Osteocyte (in vitro differentiated cells): ENCODE results near the gene IL12RB1. TPM values are rescaled to one million over a fixed set of nuclear protein-coding genes. Genes with fewer than 3 reads are reported as not detected.
A peak's percentile ranks its signal among the peaks of the same experiment; 100 is the strongest.

Experiments
- DNase-seq: peaks from one replicate; pipeline ENCODE4 v3.0.0; 2021; ENCODE audit warnings: mixed read lengths; ENCODE audit not compliant: unreplicated experiment; ENCODE audit errors: extremely low spot score
- H3K27ac Mint-ChIP-seq: one replicate; pipeline ENCODE4 v1.8.0; 2021; ENCODE audit warnings: mild to moderate bottlenecking, mixed read lengths; ENCODE audit not compliant: unreplicated experiment
- H3K27me3 Mint-ChIP-seq: one replicate; pipeline ENCODE4 v1.8.0; 2021; ENCODE audit warnings: mixed read lengths; ENCODE audit not compliant: unreplicated experiment
- H3K36me3 Mint-ChIP-seq: one replicate; pipeline ENCODE4 v1.8.0; 2021; ENCODE audit warnings: mixed read lengths; ENCODE audit not compliant: unreplicated experiment
- H3K4me1 Mint-ChIP-seq: one replicate; pipeline ENCODE4 v1.8.0; 2021; ENCODE audit warnings: mixed read lengths; ENCODE audit not compliant: unreplicated experiment
- H3K4me3 Mint-ChIP-seq: one replicate; pipeline ENCODE4 v1.8.0; 2021; ENCODE audit warnings: mild to moderate bottlenecking, moderate library complexity, mixed read lengths; ENCODE audit not compliant: unreplicated experiment
- H3K9me3 Mint-ChIP-seq: one replicate; pipeline ENCODE4 v1.8.0; 2021; ENCODE audit warnings: mixed read lengths; ENCODE audit not compliant: unreplicated experiment
- total RNA-seq: library from RNA; stranded (reverse); gene quantifications from 2 replicates; pipeline ENCODE4 v1.2.1, GENCODE V29; 2021
- TF ChIP-seq, protein P1 (sequence below): fragments of 200-600 bp; sonication (generic); IDR thresholded peaks from 2 replicates; pipeline ENCODE4 v1.5.0; 2021; ENCODE audit warnings: antibody characterized with exemption, mild to moderate bottlenecking, moderate library complexity

The IL12RB1 gene
- total RNA-seq, 1 donor from 2014 or later = 0.51 TPM

DNA sequence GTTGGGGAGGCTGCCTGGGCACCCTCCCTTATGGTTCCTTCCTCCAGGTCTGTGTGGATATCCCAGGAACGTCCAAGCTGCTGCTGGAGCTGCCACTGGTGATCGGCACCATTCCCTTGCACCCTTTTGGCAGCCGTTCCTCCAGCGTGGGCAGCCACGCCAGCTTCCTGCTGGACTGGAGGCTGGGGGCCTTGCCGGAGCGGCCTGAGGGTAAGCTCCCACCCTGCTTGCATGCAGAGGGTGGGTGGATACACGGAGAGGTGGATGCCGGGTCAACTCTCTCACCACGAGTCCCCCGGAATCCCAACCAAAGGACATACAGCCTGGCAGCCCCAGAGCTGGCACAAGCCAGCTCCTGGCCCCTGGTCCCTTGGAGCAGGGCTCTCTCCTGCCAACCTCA lies 76.6 kb downstream of the IL12RB1 start:
- no peak for DNase-seq
- TF ChIP-seq, protein P1, sequence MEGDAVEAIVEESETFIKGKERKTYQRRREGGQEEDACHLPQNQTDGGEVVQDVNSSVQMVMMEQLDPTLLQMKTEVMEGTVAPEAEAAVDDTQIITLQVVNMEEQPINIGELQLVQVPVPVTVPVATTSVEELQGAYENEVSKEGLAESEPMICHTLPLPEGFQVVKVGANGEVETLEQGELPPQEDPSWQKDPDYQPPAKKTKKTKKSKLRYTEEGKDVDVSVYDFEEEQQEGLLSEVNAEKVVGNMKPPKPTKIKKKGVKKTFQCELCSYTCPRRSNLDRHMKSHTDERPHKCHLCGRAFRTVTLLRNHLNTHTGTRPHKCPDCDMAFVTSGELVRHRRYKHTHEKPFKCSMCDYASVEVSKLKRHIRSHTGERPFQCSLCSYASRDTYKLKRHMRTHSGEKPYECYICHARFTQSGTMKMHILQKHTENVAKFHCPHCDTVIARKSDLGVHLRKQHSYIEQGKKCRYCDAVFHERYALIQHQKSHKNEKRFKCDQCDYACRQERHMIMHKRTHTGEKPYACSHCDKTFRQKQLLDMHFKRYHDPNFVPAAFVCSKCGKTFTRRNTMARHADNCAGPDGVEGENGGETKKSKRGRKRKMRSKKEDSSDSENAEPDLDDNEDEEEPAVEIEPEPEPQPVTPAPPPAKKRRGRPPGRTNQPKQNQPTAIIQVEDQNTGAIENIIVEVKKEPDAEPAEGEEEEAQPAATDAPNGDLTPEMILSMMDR = no peak
- no peak overlapping the region for H3K27ac Mint-ChIP-seq
- H3K4me1 Mint-ChIP-seq = peaks cover 38% of the 10 kb centered on the region
- H3K27me3 Mint-ChIP-seq = no peaks in the 10 kb centered on the region
- no peak overlapping the region for H3K4me3 Mint-ChIP-seq
- H3K36me3 Mint-ChIP-seq = peaks cover 30% of the 10 kb centered on the region
- no peaks in the 10 kb centered on the region for H3K9me3 Mint-ChIP-seq

DNA sequence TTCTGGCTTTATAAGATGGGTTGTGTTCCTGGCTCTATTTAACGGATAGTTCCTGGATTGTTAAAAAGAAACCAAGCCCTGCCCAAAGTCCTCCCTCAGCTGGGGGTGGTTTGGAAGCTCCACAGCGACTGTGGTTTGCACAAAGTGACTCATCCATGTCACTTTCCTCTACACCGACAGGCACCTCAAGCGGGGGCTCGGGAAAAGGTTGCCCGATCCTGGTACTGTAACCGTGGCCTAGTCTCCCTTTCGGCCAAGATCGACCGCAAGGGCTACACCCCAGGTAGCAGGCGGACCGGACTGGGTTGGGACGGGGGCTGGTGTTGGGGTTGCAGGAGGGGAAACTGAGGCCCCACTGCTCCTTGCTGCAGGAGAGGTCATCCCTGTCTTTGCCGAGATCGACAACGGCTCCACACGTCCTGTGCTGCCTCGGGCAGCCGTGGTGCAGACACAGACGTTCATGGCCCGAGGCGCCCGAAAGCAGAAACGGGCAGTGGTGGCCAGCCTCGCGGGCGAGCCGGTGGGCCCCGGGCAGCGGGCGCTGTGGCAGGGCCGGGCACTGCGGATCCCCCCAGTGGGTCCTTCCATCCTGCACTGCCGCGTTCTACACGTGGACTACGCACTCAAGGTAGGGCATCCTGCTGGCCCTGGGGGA lies 77.2 kb downstream of the IL12RB1 start:
- Mint-ChIP-seq H3K4me3 (peak overlapping the region; percentile 10), H3K27ac (no peak overlapping the region), H3K4me1 (peaks cover 38% of the 10 kb centered on the region), H3K36me3 (peaks cover 27% of the 10 kb centered on the region), H3K9me3 (no peaks in the 10 kb centered on the region), H3K27me3 (no peaks in the 10 kb centered on the region)
- no peak for DNase-seq
- TF ChIP-seq, protein P1 = no peak

Other genes starting within 250 kb of the IL12RB1 start
- 1.6 and 1.8 TPM in 2 replicates for gene JAK3, start 239.0 kb downstream of the IL12RB1 start, total RNA-seq
- gene RPL18A, start 227.0 kb downstream of the IL12RB1 start, total RNA-seq = 1,671 and 1,710 TPM in 2 replicates
- not detected in 2 replicates for gene SLC5A5, start 215.0 kb downstream of the IL12RB1 start, total RNA-seq
- 81.9 and 84.9 TPM in 2 replicates for gene CCDC124, start 153.9 kb downstream of the IL12RB1 start, total RNA-seq
- not detected in 2 replicates for gene KCNN1, start 119.8 kb downstream of the IL12RB1 start, total RNA-seq
- 15.4 and 19.8 TPM in 2 replicates for gene ARRDC2, start 78.8 kb downstream of the IL12RB1 start, total RNA-seq
- gene MAST3, start 10.8 kb upstream of the IL12RB1 start, total RNA-seq = 7.6 and 8.0 TPM in 2 replicates
- 67.2 and 68.1 TPM in 2 replicates for gene PIK3R2, start 66.2 kb upstream of the IL12RB1 start, total RNA-seq
- not detected in 2 replicates for gene IFI30, start 86.9 kb upstream of the IL12RB1 start, total RNA-seq
- gene MPV17L2, start 106.3 kb upstream of the IL12RB1 start, total RNA-seq = 11.6 and 12.7 TPM in 2 replicates
- gene RAB3A, start 117.1 kb upstream of the IL12RB1 start, total RNA-seq = 2.9 and 3.2 TPM in 2 replicates
- 0.21 TPM in 1 of 2 replicates, not detected in the other for gene PDE4C, start 139.5 kb upstream of the IL12RB1 start, total RNA-seq
- gene IQCN, start 187.5 kb upstream of the IL12RB1 start, total RNA-seq = 6.9 and 10.4 TPM in 2 replicates
- 203 and 241 TPM in 2 replicates for gene JUND, start 194.7 kb upstream of the IL12RB1 start, total RNA-seq
- gene LSM4, start 236.1 kb upstream of the IL12RB1 start, total RNA-seq = 92.1 and 98.1 TPM in 2 replicates